Stomach (tissue), 9 donors: ENCODE measurements around the gene MICAL3. TPM values are rescaled to one million over a fixed set of nuclear protein-coding genes. Genes with fewer than 3 reads are reported as not detected.

Experiments
- DNase-seq, 2 donors: peaks; one replicate each; pipeline versions ENCODE4 v3.0.0 to v3.0.0-alpha.2; 2013 to 2019
- H3K27ac ChIP-seq, 5 donors: fragments of 200-600 bp in 4 of 5; sonication (generic) in 4 of 5; one replicate each; pipeline ENCODE4 v1.5.1; 2013 to 2019; ENCODE audit warnings: mild to moderate bottlenecking in 1 of 5, moderate library complexity in 1 of 5
- H3K27me3 ChIP-seq, 3 donors: fragments of 200-600 bp; sonication (generic); one replicate each; pipeline ENCODE4 v1.5.1; 2017 to 2019; ENCODE audit warnings: mixed run types in 1 of 3
- H3K36me3 ChIP-seq, 4 donors: fragments of 200-600 bp; sonication (generic); 1 replicate in 3 of 4; 2 replicates in 1 of 4; pipeline ENCODE4 v1.5.1; 2016 to 2019
- H3K4me1 ChIP-seq, 4 donors: fragments of 200-600 bp; sonication (generic); one replicate each; pipeline ENCODE4 v1.5.1; 2016 to 2019
- H3K4me3 ChIP-seq, 4 donors: fragments of 200-600 bp; sonication (generic) in 3 of 4; one replicate each; pipeline ENCODE4 v1.5.1; 2016 to 2019; ENCODE audit warnings: mild to moderate bottlenecking in 1 of 4
- H3K9me3 ChIP-seq, 4 donors: fragments of 200-600 bp; sonication (generic); one replicate each; pipeline ENCODE4 v1.5.1; 2016 to 2019
- CTCF ChIP-seq, 7 experiments: fragments of 450-650 bp in 4 of 7; fragments of 200-600 bp in 3 of 7; sonication (generic) in 3 of 7; IDR thresholded peaks; one replicate each; pipeline ENCODE4 v1.5.1; 2016 to 2019; ENCODE audit warnings: antibody characterized with exemption in 7 of 7, control low read depth in 2 of 7, mild to moderate bottlenecking in 1 of 7
- EP300 ChIP-seq: sonication (generic); formaldehyde crosslinking; IDR thresholded peaks from one replicate; pipeline ENCODE4 v1.6.1; 2017; ENCODE audit warnings: antibody characterized with exemption
- POLR2A ChIP-seq, 4 donors: fragments of 450-650 bp; IDR thresholded peaks; one replicate each; pipeline ENCODE4 v1.6.1; 2016; ENCODE audit warnings: antibody characterized with exemption in 4 of 4, control low read depth in 2 of 4, mild to moderate bottlenecking in 1 of 4, moderate library complexity in 1 of 4
- POLR2AphosphoS5 ChIP-seq, 3 donors: sonication (generic); formaldehyde crosslinking; IDR thresholded peaks; one replicate each; pipeline ENCODE4 v1.6.1; 2016; ENCODE audit warnings: antibody characterized with exemption in 3 of 3
- WGBS, 5 donors: extraction: QIAGEN DNeasy Blood & Tissue Kit in 3 of 5; methylation state at CpG; one replicate each; pipeline versions ENCODE4 v1.1.5 to v1.1.7; 2013 to 2018; 5-methylcytosine and 5-hydroxymethylcytosine counted together
- intact Hi-C: fragments of 100-400 bp; cut with DNase I; formaldehyde crosslinking; loops from one replicate; pipeline ENCODE4 v1.15.1; 2023; ENCODE audit warnings: low total_unique reads
- polyA plus RNA-seq, 3 donors: library from polyadenylated mRNA; stranded (reverse); fragments of 200-250 nt; gene quantifications; one replicate each; pipeline ENCODE4 v1.2.3, GENCODE V29; 2013
- total RNA-seq, 5 donors: library from RNA; depleted of rRNA; stranded (reverse); fragments of >200 nt; gene quantifications; one replicate each; pipeline versions ENCODE4 v1.1.0 to v1.2.3, GENCODE V29; 2014 to 2016
- donor health status: healthy with polysubstance abuse.
- donor health status: Bipolar disorder and iron deficiency.
- donor health status: healthy.

MICAL3 gene
- total and polyA plus RNA-seq, 8 donors = 3.5 to 130 (median 24.0) TPM

- Histone ChIP-seq H3K4me3 (no peak overlapping the region), H3K27ac (no peak overlapping the region), H3K9me3 (no peaks in the 10 kb centered on the region), H3K4me1 (no peaks in the 10 kb centered on the region), H3K27me3 (no peaks in the 10 kb centered on the region), H3K36me3 (no peaks in the 10 kb centered on the region)
- no peak for DNase-seq
- WGBS, 5 donors = 79 to 91% (median 87%) methylated on average over 2 of the region's 2 CpGs
- TF ChIP-seq POLR2A (IDR thresholded peaks at IDR 0.05) = no peak
- TF ChIP-seq EP300 = no peak
- TF ChIP-seq CTCF (IDR thresholded peaks at IDR 0.05) = no peak
- no peak for TF ChIP-seq POLR2AphosphoS5 (IDR thresholded peaks at IDR 0.05)
- intact Hi-C loops = loop anchor here (10.0 kb wide), 1 partner anchor 89 kb away; no protein-coding TSS in a partner anchor
Measured at GRCh38 chr22:18013436-18013835, 10.9 kb downstream of the MICAL3 start.

GRCh38 chr22:18012531-18012930, 11.8 kb downstream of the MICAL3 start:
- Histone ChIP-seq H3K9me3 (no peaks in the 10 kb centered on the region), H3K4me1 (no peaks in the 10 kb centered on the region), H3K4me3 (no peak overlapping the region), H3K36me3 (no peaks in the 10 kb centered on the region), H3K27ac (no peak overlapping the region), H3K27me3 (no peaks in the 10 kb centered on the region)
- no peak for DNase-seq
- 63 to 97% (median 93%) methylated on average over 3 to 5 of the region's 5 CpGs for WGBS, 5 donors
- intact Hi-C loops = loop anchor here (10.0 kb wide), 1 partner anchor 88 kb away; no protein-coding TSS in a partner anchor
- no peak for TF ChIP-seq POLR2AphosphoS5 (IDR thresholded peaks at IDR 0.05)
- no peak for TF ChIP-seq POLR2A (IDR thresholded peaks at IDR 0.05)
- TF ChIP-seq EP300 = no peak
- no peak for TF ChIP-seq CTCF (IDR thresholded peaks at IDR 0.05)

- Histone ChIP-seq H3K27ac (no peak overlapping the region), H3K9me3 (no peaks in the 10 kb centered on the region), H3K27me3 (no peaks in the 10 kb centered on the region), H3K36me3 (no peaks in the 10 kb centered on the region), H3K4me3 (no peak overlapping the region), H3K4me1 (peaks cover 0 to 8% (median 3%) of the 10 kb centered on the region in 4 donors)
- DNase-seq = no peak
- 81 to 89% (median 83%) methylated on average over 2 of the region's 2 CpGs for WGBS, 5 donors
- intact Hi-C loops = loop anchor here (10.0 kb wide), 1 partner anchor 85 kb away; no protein-coding TSS in a partner anchor
- TF ChIP-seq POLR2A (IDR thresholded peaks at IDR 0.05) (no peak), EP300 (no peak), CTCF (IDR thresholded peaks at IDR 0.05) (no peak), POLR2AphosphoS5 (IDR thresholded peaks at IDR 0.05) (no peak)
Measured at GRCh38 chr22:18010266-18010665, 14.1 kb downstream of the MICAL3 start.

- Histone ChIP-seq H3K27ac (no peak overlapping the region), H3K4me3 (no peak overlapping the region), H3K4me1 (peaks cover 0 to 12% (median 3%) of the 10 kb centered on the region in 4 donors), H3K27me3 (no peaks in the 10 kb centered on the region), H3K36me3 (no peaks in the 10 kb centered on the region), H3K9me3 (no peaks in the 10 kb centered on the region)
- WGBS, 5 donors = 88 to 99% (median 92%) methylated on average over 4 of the region's 4 CpGs
- intact Hi-C loops = no loop called here
- DNase-seq = no peak
- no peak for TF ChIP-seq EP300
- no peak for TF ChIP-seq POLR2AphosphoS5 (IDR thresholded peaks at IDR 0.05)
- no peak for TF ChIP-seq CTCF (IDR thresholded peaks at IDR 0.05)
- TF ChIP-seq POLR2A (IDR thresholded peaks at IDR 0.05) = no peak
Measured at GRCh38 chr22:18008136-18008535, 16.2 kb downstream of the MICAL3 start.
